ENCODE results near the gene MAP1LC3B2.

GRCh38 chr12:116599285-116600136 is 40.3 kb downstream of the MAP1LC3B2 start:
- TF ChIP-seq CTCF (IDR thresholded peaks at IDR 0.05) (peak in 4 of 7 experiments; percentile 31 to 75 (median 61)), POLR2A (IDR thresholded peaks at IDR 0.05) (no peak), EP300 (IDR thresholded peaks at IDR 0.05) (no peak)

All from stomach (tissue), 4 donors.